8988T (cell line): ENCODE results near the gene RNF135.
"Not testable (repeated sequence)": the region's sequence is repeated elsewhere in the genome, so short reads cannot be mapped to it uniquely, and the experiment has no call there.

Experiments used
- DNase-seq: peaks from one replicate; pipeline ENCODE4 v3.0.0; 2011

RNF135 gene

DNA sequence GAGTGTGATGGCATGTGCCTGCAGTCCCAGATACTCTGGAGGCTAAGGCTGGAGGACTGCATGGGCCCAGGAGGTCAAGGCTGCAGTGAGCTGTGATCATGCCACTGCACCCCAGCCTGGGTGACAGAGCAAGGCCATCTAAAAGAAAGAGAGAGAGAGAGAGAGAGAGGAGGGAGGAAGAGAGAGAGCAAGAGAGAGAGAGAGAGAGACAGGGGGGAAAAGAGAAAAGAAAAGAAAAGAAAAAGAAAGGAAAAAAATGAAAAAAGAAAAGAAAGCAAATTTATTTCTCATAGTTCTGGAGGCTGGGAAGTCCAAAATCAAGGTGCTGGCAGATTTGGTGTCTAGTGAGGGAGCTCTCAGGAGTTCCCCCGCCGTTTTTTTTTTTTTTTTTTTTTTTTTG lies 33.3 kb downstream of the RNF135 start:
- DNase-seq = no peak

DNA sequence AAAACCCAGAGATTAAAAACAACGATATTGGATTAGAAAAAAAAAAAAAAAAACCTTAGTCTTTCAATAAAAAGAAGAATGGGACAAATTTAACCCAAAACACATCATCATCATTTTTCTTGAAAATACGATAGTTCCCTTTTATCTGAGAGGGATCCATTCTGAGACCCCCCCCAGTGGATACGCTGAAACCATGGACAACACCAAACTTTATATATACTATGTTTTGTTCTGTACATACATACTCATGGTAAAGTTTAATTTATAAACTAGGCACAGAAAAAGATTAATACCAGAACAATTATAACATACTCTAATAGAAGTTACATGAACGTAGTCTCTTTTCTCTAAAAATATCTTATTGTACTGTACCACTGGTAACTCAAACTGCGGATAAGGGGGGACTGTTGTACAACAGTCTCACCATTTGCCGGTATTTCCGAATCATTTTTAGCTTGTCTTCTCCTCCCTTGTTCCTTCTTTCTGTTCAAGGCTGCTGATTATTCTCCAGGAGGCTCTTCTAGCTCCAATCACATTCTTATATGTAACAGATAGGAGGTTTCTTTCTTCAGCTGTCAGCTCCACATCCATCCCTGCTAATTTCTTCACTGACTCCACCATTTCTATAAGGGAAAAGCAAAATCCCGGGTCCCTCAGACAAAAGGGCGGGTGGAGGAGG lies 37.0 kb downstream of the RNF135 start:
- no peak for DNase-seq

DNA sequence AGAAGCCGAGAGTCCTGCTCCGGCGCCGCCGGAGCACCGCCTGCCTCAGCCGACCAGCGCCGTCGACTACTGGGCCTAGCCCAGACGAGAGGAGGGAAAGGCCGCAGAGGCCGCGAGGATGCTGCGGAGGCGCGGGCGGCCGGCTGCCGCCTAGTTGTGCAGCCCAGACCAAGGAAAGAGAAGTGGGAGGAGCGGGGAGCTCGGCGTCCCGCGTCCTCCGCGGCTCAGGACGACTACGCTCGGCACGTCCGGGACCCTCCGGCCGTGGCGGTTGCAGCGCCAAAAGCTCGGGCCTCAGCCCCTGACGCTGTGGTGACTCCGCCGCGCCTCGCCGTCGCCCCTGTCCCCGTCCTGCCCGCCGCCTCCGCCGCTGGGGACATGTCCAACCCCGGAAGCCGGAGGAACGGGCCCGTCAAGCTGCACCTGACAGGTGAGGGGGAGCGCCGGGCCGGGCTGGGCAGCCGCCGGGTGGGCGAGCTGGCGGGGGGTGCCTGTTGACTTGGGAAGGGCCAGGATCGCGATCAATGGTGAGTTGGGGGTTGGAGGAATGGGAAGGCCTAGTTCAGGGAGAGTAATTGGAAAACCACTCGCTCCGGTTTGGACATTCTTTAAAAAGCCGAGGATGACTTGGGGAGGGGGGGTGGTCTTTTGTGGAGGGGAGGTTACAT lies 37.7 kb downstream of the RNF135 start:
- no peak for DNase-seq

DNA sequence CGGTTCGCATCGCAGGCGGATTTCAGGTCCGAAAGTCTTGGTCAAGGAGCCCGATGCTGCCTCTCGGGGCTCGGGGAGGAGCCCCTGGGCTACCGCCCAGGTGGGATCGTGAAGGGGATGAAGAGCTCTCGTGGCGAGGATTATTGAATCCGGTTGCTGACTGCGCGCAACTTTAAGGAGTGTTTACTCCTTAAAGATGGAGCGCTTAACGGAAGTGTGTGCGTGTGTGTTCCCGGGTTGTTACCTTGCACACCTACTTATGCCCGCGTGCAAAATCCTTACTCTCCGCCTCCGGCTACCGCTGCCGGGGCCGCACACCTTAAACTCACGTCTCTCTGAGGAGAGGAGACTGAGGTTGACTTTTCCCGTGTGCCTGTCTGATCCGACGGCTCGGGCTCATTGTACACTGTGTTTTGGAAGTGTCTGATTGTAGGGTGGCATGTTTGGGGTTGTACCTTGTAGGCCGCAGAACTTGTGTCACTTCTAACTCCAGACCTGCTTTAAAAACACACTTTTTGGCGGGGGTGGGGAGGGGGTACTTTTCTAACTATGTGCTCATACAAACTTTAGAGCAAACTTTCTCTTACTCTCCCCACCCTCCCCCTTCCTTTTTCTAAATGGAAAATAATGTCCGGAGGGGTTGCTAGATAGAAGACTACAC lies 38.3 kb downstream of the RNF135 start:
- DNase-seq = not testable (repeated sequence)

DNA sequence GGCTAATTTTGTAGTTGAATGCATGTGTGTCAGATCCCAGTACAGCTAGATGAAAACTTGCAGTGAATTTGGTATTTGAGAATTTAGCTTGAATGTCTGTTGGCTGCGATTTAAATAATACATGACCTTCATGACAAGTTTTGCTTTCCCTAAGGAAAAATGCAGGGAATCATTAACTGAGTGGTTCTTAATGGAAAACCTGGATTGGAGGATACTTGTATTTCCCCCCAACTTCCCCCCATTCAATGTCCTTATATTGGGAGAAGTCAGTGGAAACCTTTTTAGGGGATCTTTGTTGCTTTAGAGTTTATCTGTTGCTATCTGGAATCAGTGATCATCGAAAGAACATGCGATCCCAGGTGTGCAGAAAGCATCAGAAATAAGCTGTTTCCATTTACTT lies 39.2 kb downstream of the RNF135 start:
- DNase-seq = not testable (repeated sequence)

DNA sequence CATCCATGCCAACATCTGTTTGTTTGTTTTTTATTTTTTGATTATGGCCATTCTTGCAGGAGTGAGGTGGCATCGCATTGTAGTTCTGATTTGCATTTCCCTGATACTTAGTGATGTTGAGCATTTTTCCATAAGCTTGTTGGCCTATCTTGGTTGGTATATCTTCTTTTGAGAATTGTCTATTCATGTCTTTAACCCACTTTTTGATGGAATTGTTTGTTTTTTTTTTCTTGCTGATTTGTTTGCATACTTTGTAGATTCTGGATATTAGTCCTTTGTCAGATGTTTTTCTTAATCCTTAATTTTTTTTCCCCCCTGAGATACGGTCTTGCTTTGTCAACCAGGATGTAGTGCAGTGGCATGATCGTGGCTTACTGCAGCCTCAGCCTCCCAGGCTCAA lies 43.0 kb downstream of the RNF135 start:
- no peak for DNase-seq

DNA sequence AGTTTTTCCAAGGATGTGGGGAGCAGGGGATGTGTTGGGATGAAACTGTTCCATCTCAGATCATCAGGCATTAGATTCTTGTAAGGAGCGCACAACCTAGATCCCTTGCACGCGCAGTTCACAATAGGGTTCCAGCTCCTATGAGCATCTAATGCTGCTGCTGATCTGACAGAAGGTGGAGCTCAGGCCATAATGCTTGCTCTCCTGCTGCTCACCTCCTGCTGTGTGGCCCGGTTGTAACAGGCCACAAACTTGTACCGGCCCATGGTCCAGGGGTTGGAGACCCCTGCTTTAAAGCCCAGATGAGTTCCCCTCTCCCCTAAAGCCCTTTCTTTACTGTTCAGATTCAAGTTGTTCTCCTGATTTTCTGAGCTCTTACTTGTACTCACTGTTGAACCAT lies 44.8 kb downstream of the RNF135 start:
- no peak for DNase-seq

DNA sequence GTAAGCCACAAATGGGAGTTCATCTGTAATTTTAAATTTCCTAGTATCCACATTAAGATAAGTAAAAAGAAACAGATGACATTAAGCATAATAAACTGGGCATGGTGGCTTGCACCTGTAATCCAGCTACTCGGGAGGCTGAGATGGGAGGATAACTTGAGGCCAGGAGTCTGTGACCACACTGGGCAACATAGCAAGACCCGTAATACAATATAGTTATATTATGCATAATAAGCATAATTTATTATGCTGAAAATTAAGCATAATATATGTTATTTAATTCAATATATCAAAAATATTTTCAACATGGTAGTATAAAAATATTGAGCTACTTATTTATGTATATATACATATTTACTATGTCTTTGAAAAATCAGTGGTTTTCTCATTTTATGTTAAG lies 48.2 kb downstream of the RNF135 start:
- no peak for DNase-seq

DNA sequence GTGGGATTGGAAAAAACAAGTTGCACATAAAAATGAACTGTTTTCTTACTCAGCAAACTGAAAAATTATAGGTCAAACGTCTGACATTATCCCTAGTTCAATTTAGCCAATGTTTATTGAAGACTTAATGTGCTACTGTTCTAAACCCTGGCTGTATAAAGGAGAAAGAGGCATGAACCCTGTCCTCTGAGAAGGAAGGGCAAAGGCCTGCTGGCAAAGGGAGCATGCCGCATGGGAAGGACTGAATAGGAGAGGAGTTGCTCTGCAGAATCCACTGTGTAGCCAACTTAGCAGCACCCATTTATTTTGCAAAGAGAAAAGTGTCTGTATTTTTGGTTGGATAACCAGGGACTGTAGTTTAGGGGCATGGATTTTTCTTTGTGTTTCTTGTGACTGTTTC lies 52.3 kb downstream of the RNF135 start:
- DNase-seq = not testable (repeated sequence)

DNA sequence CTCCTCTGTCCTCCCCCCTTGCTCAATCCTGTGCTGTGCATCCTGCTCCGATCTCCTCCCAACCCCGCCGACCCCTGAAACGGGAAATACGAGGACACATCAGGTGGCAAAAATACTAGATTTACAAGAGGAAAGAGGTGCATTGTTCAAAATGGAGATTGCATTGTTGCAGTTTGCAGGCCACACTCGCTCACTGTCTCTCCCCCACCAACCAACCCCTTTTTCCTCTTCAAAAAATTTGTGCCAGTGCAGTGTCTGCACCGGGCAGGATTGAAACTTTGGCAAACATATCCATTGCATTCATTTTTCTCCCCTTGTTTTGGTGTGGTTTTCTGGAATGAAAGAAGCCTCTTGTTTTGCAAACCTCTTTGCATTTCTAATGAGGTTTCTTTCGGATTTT lies 61.0 kb downstream of the RNF135 start:
- DNase-seq = no peak

DNA sequence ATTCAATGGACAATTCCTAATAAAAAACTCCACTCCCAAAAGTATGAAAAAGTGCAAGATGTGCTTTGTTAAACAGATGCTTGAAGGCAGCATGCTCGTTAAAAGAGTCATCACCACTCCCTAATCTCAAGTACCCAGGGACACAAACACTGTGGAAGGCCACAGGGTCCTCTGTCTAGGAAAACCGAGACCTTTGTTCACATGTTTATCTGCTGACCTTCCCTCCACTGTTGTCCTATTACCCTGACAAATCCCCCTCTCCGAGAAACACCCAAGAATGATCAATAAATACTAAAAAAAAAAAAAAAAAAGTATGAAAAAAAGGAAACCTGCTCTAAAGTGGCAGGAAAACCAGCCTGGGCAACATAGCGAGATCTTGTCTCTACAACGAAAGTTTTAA lies 64.8 kb downstream of the RNF135 start:
- DNase-seq = not testable (repeated sequence)

DNA sequence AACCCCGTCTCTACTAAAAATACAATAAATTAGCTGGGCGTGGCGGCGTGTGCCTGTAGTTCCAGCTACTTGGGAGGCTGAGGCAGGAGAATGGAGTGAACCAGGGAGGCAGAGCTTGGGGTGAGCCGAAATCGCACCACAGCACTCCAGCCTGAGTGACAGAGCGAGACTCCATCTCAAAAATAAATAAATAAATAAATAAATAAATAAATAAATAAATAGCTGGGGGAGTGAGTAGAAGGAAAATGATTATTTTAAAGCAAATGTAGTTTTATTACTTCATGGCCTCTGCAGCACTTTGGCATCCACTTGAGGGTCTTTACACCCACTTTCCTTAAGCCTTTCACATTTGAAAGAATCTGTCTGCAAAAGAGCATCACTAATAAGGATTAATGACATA lies 70.0 kb downstream of the RNF135 start:
- not testable (repeated sequence) for DNase-seq

DNA sequence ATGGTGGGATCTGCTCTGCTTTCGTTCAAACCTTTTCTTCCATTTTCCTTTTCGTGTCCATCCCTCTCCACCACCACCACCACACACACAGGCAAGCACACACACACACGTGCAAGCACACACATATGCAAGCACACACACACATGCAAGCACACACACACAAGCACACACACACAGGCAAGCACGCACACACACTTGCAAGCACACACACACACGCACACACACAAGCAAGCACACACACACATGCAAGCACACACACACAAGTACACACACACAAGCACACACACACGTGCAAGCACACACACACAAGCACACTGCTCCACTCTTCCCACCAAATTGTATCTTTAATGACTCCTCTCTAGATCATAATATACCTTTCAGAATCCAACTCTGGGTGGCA lies 71.5 kb downstream of the RNF135 start:
- DNase-seq = not testable (repeated sequence)

DNA sequence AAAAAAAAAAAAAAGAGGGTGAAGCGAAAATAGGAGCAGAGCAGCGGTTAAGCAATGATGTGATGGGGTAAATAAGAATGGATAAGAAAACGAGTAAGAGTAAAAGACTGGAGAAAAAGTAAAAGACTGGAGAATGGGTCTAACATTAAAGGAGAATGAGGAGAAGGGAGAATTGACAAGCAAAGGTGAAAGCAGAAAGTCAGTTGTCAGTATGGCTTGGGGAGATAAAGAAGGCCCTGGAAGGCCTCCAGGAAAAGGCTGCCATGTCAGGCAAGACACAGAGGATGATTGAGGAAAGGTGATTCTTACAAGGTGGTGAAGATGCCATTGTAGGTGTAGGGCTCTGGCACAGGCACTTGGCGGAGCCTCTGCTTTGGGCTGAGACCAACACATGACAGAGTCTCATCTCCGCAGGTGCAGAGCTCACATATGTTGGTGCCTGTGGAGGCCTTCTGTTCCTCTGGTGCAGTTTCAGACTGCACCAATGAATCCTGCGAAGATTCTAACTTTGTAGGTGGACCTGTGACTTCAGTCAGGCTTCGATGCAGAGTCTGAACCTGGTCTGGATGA lies 76.1 kb downstream of the RNF135 start:
- not testable (repeated sequence) for DNase-seq

DNA sequence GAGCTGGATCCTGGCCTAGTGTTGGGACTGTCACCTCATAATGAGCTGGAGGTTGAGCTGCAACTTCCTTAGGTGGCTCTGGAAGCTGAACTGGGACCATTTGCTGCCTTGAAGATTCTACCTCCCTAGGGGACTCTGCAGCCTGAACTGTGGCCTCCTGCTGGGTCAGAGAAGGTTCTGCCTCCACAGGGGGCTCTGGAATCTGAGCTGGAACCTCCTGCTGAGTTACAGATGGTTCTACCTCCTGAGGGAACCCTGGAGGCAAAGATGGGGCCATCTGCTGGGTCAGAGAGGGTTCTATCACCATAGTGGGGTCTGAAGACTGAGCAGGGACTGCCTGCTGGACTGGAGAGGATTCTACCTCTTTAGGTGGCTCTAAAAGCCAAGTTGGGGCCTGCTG lies 77.3 kb downstream of the RNF135 start:
- DNase-seq = no peak

DNA sequence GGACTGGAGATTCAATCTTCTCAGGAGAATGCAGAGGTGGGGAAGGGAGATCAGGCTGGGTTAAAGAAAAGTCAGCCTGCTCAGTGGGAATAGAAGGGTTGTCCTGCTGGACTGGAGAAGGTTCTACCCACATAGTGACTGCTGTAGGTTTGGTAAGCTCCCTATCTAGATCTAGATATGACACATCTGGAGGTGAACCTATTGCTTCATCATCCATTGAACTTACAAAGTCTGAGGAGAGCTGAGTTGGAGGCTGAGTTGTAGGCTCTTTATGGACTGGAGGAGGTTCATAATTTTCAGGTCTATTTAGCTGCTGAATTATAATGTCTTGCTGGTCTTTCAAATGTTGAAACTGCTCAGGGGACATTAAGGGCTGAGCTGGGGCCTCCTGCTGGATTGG lies 77.9 kb downstream of the RNF135 start:
- DNase-seq = no peak
